ENCODE results near the gene LCOR.

LCOR gene

GRCh38 chr10:96890580-96890979 lies 58.5 kb downstream of the LCOR start:
- no peak for DNase-seq

GRCh38 chr10:96891840-96892239 lies 59.7 kb downstream of the LCOR start:
- DNase-seq: no peak

GRCh38 chr10:96895662-96896424 lies 63.7 kb downstream of the LCOR start:
- no peak for DNase-seq

GRCh38 chr10:96896884-96897589 lies 64.9 kb downstream of the LCOR start:
- DNase-seq: no peak

- DNase-seq: no peak
Observed at GRCh38 chr10:96902117-96902516, 70.0 kb downstream of the LCOR start.

GRCh38 chr10:96902731-96903358 lies 70.7 kb downstream of the LCOR start:
- DNase-seq: no peak

GRCh38 chr10:96904648-96905047 lies 72.5 kb downstream of the LCOR start:
- no peak for DNase-seq

GRCh38 chr10:96906864-96907263 lies 74.8 kb downstream of the LCOR start:
- DNase-seq: no peak

- DNase-seq: peak; percentile 74
Observed at GRCh38 chr10:96910488-96911395, 78.6 kb downstream of the LCOR start.

GRCh38 chr10:96912405-96912804 lies 80.3 kb downstream of the LCOR start:
- no peak for DNase-seq

GRCh38 chr10:96913906-96914305 lies 81.8 kb downstream of the LCOR start:
- no peak for DNase-seq

GRCh38 chr10:96917628-96918027 lies 85.5 kb downstream of the LCOR start:
- no peak for DNase-seq

GRCh38 chr10:96918214-96919002 lies 86.3 kb downstream of the LCOR start:
- no peak for DNase-seq

GRCh38 chr10:96919785-96920430 lies 87.8 kb downstream of the LCOR start:
- DNase-seq: no peak

GRCh38 chr10:96921655-96922054 lies 89.6 kb downstream of the LCOR start:
- no peak for DNase-seq

- DNase-seq: no peak
Observed at GRCh38 chr10:96922978-96923948, 91.2 kb downstream of the LCOR start.

- no peak for DNase-seq
Observed at GRCh38 chr10:96924861-96925260, 92.8 kb downstream of the LCOR start.

GRCh38 chr10:96930469-96930868 lies 98.4 kb downstream of the LCOR start:
- DNase-seq: no peak

GRCh38 chr10:96935148-96935547 lies 103.0 kb downstream of the LCOR start:
- no peak for DNase-seq

- DNase-seq: no peak
Observed at GRCh38 chr10:96935810-96936209, 103.7 kb downstream of the LCOR start.
